HEK293 (cell line): ENCODE results near the gene TJP3.
A peak's percentile ranks its signal among the peaks of the same experiment; 100 is the strongest.
"Not testable (repeated sequence)": the region's sequence is repeated elsewhere in the genome, so short reads cannot be mapped to it uniquely, and the experiment has no call there.

ENCODE experiments used
- CTCF ChIA-PET: fragments of 350-600 bp; formaldehyde crosslinking; extraction: SDS; loops from one replicate; lab custom pipeline; 2021; ENCODE audit warnings: antibody characterized with exemption; lab: Yijun Ruan, JAX
- POLR2A ChIA-PET: fragments of 300-600 bp; formaldehyde crosslinking; extraction: SDS; loops from one replicate; lab custom pipeline; 2020; ENCODE audit warnings: antibody characterized with exemption, inconsistent platforms; lab: Yijun Ruan, JAX
- H3K27ac ChIP-seq: fragments of 200-500 bp; sonication (Bioruptor generic); 2 replicates; pipeline ENCODE4 v1.5.1; 2014; ENCODE audit warnings: low read depth, low read length, control low read depth, inconsistent platforms; ENCODE audit errors: extremely low read depth
- H3K36me3 ChIP-seq, 2 experiments: fragments of 200-500 bp in 1 of 2; sonication (Bioruptor generic) in 1 of 2; 1 replicate in 1 of 2; 2 replicates in 1 of 2; pipeline ENCODE4 v1.5.1; 2014 to 2017; ENCODE audit warnings: inconsistent platforms in 2 of 2, low read length in 2 of 2; ENCODE audit not compliant: control insufficient read depth in 2 of 2, insufficient read depth in 1 of 2
- H3K4me1 ChIP-seq: fragments of 200-500 bp; sonication (Bioruptor generic); 2 replicates; pipeline ENCODE4 v1.5.1; 2014; ENCODE audit warnings: mild to moderate bottlenecking, low read length, inconsistent platforms; ENCODE audit not compliant: control insufficient read depth, insufficient read depth
- H3K4me3 ChIP-seq: 2 replicates; pipeline ENCODE4 v1.5.1; 2011; ENCODE audit warnings: low read depth, mild to moderate bottlenecking, control low read depth, low read length, moderate library complexity
- H3K9me3 ChIP-seq: fragments of 200-500 bp; sonication (Bioruptor generic); 2 replicates; pipeline ENCODE4 v1.5.1; 2014; ENCODE audit warnings: low read depth, low read length, inconsistent platforms; ENCODE audit not compliant: control insufficient read depth, insufficient read depth
- BCL6B ChIP-seq: fragments of 450-650 bp; formaldehyde crosslinking; IDR thresholded peaks from 2 replicates; pipeline ENCODE4 v1.5.1; 2017; ENCODE audit warnings: missing biosample characterization, missing genetic modification characterization
- EGR2 ChIP-seq: fragments of 450-650 bp; formaldehyde crosslinking; IDR thresholded peaks from 2 replicates; pipeline ENCODE4 v1.5.1; 2016; ENCODE audit warnings: low read depth, missing biosample characterization, missing genetic modification characterization
- GFI1B ChIP-seq: fragments of 450-650 bp; formaldehyde crosslinking; IDR thresholded peaks from 2 replicates; pipeline ENCODE4 v1.5.1; 2016; ENCODE audit warnings: missing biosample characterization, missing genetic modification characterization
- KLF7 ChIP-seq: fragments of 450-650 bp; formaldehyde crosslinking; IDR thresholded peaks from 2 replicates; pipeline ENCODE4 v1.5.1; 2016; ENCODE audit warnings: missing biosample characterization, missing genetic modification characterization, borderline replicate concordance
- KLF8 ChIP-seq: fragments of 450-650 bp; formaldehyde crosslinking; IDR thresholded peaks from 2 replicates; pipeline ENCODE4 v1.5.1; 2016; ENCODE audit warnings: missing biosample characterization, missing genetic modification characterization
- PRDM10 ChIP-seq: fragments of 450-650 bp; formaldehyde crosslinking; IDR thresholded peaks from 2 replicates; pipeline ENCODE4 v1.5.1; 2016; ENCODE audit warnings: missing biosample characterization, missing genetic modification characterization
- YY1 ChIP-seq: fragments of 450-650 bp; formaldehyde crosslinking; IDR thresholded peaks from 2 replicates; pipeline ENCODE4 v1.5.1; 2018; ENCODE audit warnings: missing biosample characterization, missing genetic modification characterization
- ZNF302 ChIP-seq: fragments of 450-650 bp; formaldehyde crosslinking; IDR thresholded peaks from 2 replicates; pipeline ENCODE4 v1.5.1; 2016; ENCODE audit warnings: missing biosample characterization, missing genetic modification characterization, low read depth
- ZNF596 ChIP-seq: fragments of 450-650 bp; IDR thresholded peaks from 2 replicates; pipeline ENCODE4 v1.5.0; 2018; ENCODE audit warnings: missing biosample characterization, mild to moderate bottlenecking, missing genetic modification characterization, moderate library complexity
- ZNF623 ChIP-seq: fragments of 450-650 bp; formaldehyde crosslinking; IDR thresholded peaks from 2 replicates; pipeline ENCODE4 v1.5.1; 2016; ENCODE audit warnings: missing biosample characterization, missing genetic modification characterization
- ZNF639 ChIP-seq: fragments of 450-650 bp; formaldehyde crosslinking; IDR thresholded peaks from 2 replicates; pipeline ENCODE4 v1.5.1; 2016; ENCODE audit warnings: missing biosample characterization, missing genetic modification characterization
- ZNF792 ChIP-seq: fragments of 450-650 bp; formaldehyde crosslinking; IDR thresholded peaks from 2 replicates; pipeline ENCODE4 v1.5.1; 2016; ENCODE audit warnings: missing biosample characterization, missing genetic modification characterization
- TF ChIP-seq, protein P1 (sequence below): fragments of 450-650 bp; formaldehyde crosslinking; IDR thresholded peaks from 2 replicates; pipeline ENCODE4 v1.5.1; 2016; ENCODE audit warnings: missing biosample characterization, missing genetic modification characterization

Gene TJP3

DNA sequence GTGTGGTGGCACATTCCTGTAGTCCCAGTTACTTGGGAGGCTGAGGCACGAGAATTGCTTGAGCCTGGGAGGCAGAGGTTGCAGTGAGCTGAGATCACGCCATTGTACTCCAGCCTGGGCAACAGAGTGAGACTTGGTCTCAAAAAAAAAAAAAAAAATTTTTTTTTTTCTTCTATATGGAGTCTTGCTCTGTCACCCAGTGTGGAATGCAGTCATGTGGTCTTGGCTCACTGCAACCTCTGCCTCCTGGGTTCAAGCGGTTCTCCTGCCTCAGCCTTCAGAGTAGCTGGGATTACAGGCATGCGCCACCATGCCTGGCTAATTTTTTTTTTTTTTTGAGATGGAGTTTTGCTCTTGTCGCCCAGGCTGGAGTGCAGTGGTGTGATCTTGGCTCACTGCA, 57.6 kb downstream of the TJP3 start:
- POLR2A ChIA-PET, H3K4me1 ChIP-seq, H3K4me3 ChIP-seq, H3K27ac ChIP-seq, H3K9me3 ChIP-seq: not testable (repeated sequence)
- H3K36me3 ChIP-seq = peaks cover 0 to 21% of the 10 kb centered on the region in 2 experiments; a peak in 2 of 3 replicates
- TF ChIP-seq, protein P1, sequence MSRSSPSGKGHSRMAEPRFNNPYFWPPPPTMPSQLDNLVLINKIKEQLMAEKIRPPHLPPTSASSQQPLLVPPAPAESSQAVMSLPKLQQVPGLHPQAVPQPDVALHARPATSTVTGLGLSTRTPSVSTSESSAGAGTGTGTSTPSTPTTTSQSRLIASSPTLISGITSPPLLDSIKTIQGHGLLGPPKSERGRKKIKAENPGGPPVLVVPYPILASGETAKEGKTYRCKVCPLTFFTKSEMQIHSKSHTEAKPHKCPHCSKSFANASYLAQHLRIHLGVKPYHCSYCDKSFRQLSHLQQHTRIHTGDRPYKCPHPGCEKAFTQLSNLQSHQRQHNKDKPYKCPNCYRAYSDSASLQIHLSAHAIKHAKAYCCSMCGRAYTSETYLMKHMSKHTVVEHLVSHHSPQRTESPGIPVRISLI (tag by site-specific recombination) = 0 out of 2 replicates have a peak, but pooled peaks have one; percentile 58
- CTCF ChIA-PET = interaction anchor here (0.8 kb wide), 1 partner anchor 47 kb away, joined by 4 read pairs; no protein-coding TSS in a partner anchor

- TF ChIP-seq ZNF623 (tag by site-specific recombination) (peak; percentile 99), YY1 (tag by site-specific recombination) (no peak)
- Histone ChIP-seq H3K27ac (no peak overlapping the region), H3K36me3 (peaks cover 0 to 21% of the 10 kb centered on the region in 2 experiments; a peak in 2 of 3 replicates), H3K4me1 (no peaks in the 10 kb centered on the region; the same call in 1 of the 2 replicates), H3K4me3 (no peak overlapping the region), H3K9me3 (no peaks in the 10 kb centered on the region)
- ChIA-PET POLR2A (no interaction called here), CTCF (interaction anchor here (0.8 kb wide), 1 partner anchor 48 kb away, joined by 4 read pairs; no protein-coding TSS in a partner anchor)
These were observed 58.3 kb downstream of the TJP3 start for GRCh38 chr19:3766520-3766919.

- ChIA-PET CTCF (no interaction called here), POLR2A (no interaction called here)
- TF ChIP-seq ZNF596 (tag by site-specific recombination) (no peak), ZNF792 (tag by site-specific recombination) (no peak), GFI1B (no peak), ZNF623 (tag by site-specific recombination) (no peak)
- no peaks in the 10 kb centered on the region for H3K9me3 ChIP-seq
- H3K27ac ChIP-seq = no peak overlapping the region
- no peak overlapping the region for H3K4me3 ChIP-seq
- H3K36me3 ChIP-seq = peaks cover 0 to 21% of the 10 kb centered on the region in 2 experiments; a peak in 2 of 3 replicates
- H3K4me1 ChIP-seq = no peaks in the 10 kb centered on the region; the same call in 1 of the 2 replicates
These were observed 58.9 kb downstream of the TJP3 start for GRCh38 chr19:3767050-3767449.

- Histone ChIP-seq H3K4me1 (no peaks in the 10 kb centered on the region; the same call in 1 of the 2 replicates), H3K9me3 (no peaks in the 10 kb centered on the region), H3K27ac (no peak overlapping the region), H3K36me3 (peaks cover 0 to 21% of the 10 kb centered on the region in 2 experiments; a peak in 2 of 3 replicates), H3K4me3 (no peak overlapping the region)
- TF ChIP-seq PRDM10 (tag by site-specific recombination) = no peak
- CTCF ChIA-PET = no interaction called here
- POLR2A ChIA-PET = no interaction called here
These were observed 60.0 kb downstream of the TJP3 start for GRCh38 chr19:3768015-3768747.

GRCh38 chr19:3768748-3769099, 60.5 kb downstream of the TJP3 start:
- ChIA-PET CTCF (no interaction called here), POLR2A (no interaction called here)
- no peaks in the 10 kb centered on the region for H3K4me1 ChIP-seq
- no peaks in the 10 kb centered on the region for H3K9me3 ChIP-seq
- TF ChIP-seq EGR2 (tag by site-specific recombination) (0 out of 2 replicates have a peak, but pooled peaks have one; percentile 31), BCL6B (tag by site-specific recombination) (no peak), KLF8 (tag by site-specific recombination) (peak; percentile 35; the same call in 1 of the 2 replicates), ZNF639 (tag by site-specific recombination) (no peak), ZNF623 (tag by site-specific recombination) (peak; percentile 99), ZNF302 (tag by site-specific recombination) (no peak), KLF7 (tag by site-specific recombination) (peak; percentile 53; the same call in 1 of the 2 replicates)
- H3K27ac ChIP-seq = no peak overlapping the region
- H3K36me3 ChIP-seq = peaks cover 0 to 21% of the 10 kb centered on the region in 2 experiments; a peak in 2 of 3 replicates
- no peak overlapping the region for H3K4me3 ChIP-seq
